GM23338 (cell line): ENCODE data around the gene CYTH1. TPM values are rescaled to one million over a fixed set of nuclear protein-coding genes. Genes with fewer than 3 reads are reported as not detected.

Experiments used
- CREB1 ChIP-seq: fragments of 250-450 bp; sonication (Bioruptor Pico); IDR thresholded peaks from 2 replicates; pipeline ENCODE4 v1.5.0; 2020; ENCODE audit warnings: low read depth, mild to moderate bottlenecking, moderate library complexity
- NANOG ChIP-seq: IDR thresholded peaks from 2 replicates; pipeline ENCODE4 v1.6.1; 2016; ENCODE audit warnings: antibody characterized with exemption, borderline replicate concordance
- POLR2AphosphoS5 ChIP-seq: IDR thresholded peaks from 2 replicates; pipeline ENCODE4 v1.6.1; 2016; ENCODE audit warnings: antibody characterized with exemption, low read depth
- REST ChIP-seq: IDR thresholded peaks from one replicate; pipeline ENCODE4 v1.6.1; 2018; ENCODE audit warnings: antibody characterized with exemption; ENCODE audit not compliant: unreplicated experiment
- STAT1 ChIP-seq: IDR thresholded peaks from one replicate; pipeline ENCODE4 v1.6.1; 2016; ENCODE audit warnings: antibody characterized with exemption; ENCODE audit not compliant: unreplicated experiment
- ZNF462 ChIP-seq: fragments of 250-450 bp; sonication (Bioruptor Pico); IDR thresholded peaks from 2 replicates; pipeline ENCODE4 v1.5.0; 2020; ENCODE audit warnings: mild to moderate bottlenecking, moderate library complexity
- polyA plus RNA-seq: library from polyadenylated mRNA; unstranded; fragments of >200 nt; fragmentation: Nextera tagmentation; extraction: Ambion mirVana; gene quantifications from 2 replicates; pipeline ENCODE4 v1.2.1, GENCODE V29; 2016
- total RNA-seq: library from RNA; depleted of rRNA; stranded (reverse); fragments of >200 nt; shearing (Covaris generic); gene quantifications from 2 replicates; pipeline ENCODE4 v1.2.3, GENCODE V29; 2014

Gene CYTH1
- total and polyA plus RNA-seq, 2 experiments from 2014 or later, result 13.8 to 14.5 TPM

- TF ChIP-seq ZNF462 (CRISPR knock-in tag) (no peak), NANOG (no peak), STAT1 (no peak), CREB1 (no peak), REST (no peak), POLR2AphosphoS5 (no peak)
These were observed 11.3 kb upstream of the CYTH1 start (continued) for GRCh38 chr17:78793415-78793814.
